DMS114 treated with DMSO at 0.1 percent for 48 hours (cell line): ENCODE results near the gene MAST2.

ENCODE experiments used
- DNase-seq: peaks from one replicate; lab custom pipeline; 2025; ENCODE audit not compliant: unreplicated experiment; lab: John Stamatoyannopoulos, UW

The MAST2 gene

GRCh38 chr1:45974541-45975269 is 171.3 kb downstream of the MAST2 start:
- DNase-seq, result no peak

DNA sequence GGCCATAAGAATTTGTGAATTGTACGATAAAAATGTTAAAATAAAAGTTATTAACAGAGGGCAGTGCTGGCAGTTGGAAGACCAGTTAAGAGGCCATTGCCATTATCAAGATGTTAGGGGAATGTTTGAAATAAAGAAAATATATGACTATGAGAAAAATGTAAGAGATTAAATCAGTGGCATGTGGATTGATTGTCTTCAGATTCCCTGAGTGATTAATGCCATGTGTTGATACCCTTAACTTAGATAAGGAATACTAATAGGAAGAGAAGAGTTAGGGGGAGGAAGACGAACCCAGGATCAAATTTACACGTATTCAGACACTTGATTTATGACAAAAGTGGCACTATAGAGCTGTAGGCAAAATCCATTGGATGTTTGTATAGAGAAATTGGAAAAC is 173.2 kb downstream of the MAST2 start:
- DNase-seq, result no peak

DNA sequence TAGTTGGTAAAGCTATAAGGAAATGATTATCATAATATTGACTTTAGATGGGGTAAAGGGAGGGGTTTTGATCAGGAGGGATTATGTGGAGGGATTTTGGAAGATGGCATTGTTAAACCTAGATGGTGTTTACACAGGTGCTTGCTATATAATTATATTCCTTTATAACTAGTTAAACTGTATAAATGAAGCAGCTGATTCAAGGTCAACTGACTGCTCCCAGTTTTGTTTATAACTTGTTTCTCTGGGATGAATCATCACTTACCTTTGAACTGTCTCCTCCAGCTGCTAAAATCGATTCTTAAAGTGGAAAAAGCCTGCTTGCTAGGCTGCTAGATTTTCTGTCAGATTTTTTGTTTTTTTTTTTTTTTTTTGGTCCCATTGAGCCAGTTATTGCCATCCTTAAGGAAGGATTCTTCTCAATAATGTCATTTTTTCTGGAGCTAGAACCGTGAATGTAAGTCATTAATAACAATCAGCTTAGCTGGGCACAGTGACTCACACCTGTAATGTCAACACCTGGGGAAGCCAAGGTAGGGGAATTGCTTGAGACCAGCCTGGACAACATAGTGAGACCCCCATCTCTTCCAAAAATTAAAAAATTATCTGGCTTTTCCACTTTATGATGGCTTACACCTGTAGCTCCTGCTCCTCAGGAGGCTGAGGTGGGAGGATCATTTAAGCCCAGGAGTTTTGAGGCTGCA is 175.8 kb downstream of the MAST2 start:
- DNase-seq, result no peak

DNA sequence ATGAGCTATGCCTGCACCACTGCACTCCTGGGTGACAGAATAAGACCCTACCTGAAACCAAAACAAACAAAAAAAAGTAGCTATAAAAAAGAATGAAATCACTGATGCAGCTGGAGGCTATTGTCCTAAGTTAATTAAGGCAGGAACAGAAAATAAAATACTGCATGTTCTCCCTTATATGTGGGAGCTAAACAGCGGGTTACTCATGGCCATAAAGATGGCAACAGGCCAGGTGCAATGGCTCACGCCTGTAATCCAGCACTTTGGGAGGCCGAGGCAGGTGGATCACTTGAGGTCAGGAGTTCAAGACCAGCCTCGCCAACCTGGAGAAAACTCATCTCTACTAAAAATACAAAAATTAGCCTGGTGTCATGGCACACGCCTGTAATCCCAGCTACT is 176.4 kb downstream of the MAST2 start:
- DNase-seq, result no peak

DNA sequence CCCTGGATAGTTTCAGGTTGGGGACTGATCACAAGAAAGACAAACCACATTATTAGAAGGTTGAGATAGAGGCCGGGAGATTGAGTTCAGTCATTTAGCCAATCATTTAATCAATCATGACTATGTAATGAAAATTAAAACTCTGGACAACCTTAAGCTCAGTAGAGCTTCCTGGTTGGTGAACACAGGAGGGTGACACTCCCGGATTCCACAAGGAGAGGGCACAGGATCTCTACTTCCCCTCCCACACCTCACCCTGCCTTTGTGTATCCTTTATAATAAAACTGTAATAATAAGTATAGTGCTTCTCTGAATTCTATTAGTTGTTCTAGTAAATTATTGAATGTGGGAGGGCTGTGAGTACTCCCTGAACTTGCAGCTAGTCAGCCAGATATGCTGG is 178.9 kb downstream of the MAST2 start:
- no peak for DNase-seq

DNA sequence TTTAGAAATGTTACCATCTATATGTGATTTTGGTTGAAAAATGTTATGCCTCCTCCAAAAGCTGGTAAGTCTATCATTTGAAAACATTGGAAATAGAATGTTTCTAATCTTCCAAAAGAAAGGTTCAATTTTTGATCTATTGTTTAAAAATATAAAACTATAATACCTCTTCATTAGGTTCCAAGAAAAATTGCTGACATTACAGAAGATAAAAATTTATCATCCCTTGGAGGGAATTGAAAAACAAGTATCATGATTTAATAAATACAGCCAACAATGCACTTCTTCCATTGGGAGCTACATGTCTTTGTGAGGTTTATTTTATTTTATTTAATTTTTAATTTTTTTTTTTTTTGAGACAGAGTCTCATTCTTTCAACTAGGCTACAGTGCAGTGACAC is 180.6 kb downstream of the MAST2 start:
- DNase-seq, result no peak

GRCh38 chr1:45987204-45987603 is 183.8 kb downstream of the MAST2 start:
- DNase-seq, result no peak

GRCh38 chr1:45989249-45989648 is 185.8 kb downstream of the MAST2 start:
- no peak for DNase-seq

DNA sequence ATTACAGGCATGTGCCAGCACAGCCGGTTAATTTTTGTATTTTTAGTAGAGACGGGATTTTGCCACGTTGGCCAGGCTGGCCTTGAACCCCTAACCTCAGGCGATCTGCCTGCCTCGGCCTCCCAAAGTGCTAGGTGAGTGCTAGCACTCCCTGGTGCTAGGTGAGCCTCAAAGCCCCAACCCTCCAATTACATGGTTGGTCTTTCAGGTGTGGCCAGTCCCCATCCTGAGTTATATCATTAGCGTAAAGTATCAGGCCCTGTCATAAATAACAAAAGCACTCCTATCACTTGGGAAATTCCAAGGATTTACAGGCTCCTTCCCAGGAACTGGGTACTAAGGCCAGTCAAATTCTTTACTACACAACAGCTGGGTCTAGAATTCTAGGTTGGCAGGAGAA is 191.0 kb downstream of the MAST2 start:
- DNase-seq, result no peak

GRCh38 chr1:45995298-45995697 is 191.9 kb downstream of the MAST2 start:
- DNase-seq, result no peak

DNA sequence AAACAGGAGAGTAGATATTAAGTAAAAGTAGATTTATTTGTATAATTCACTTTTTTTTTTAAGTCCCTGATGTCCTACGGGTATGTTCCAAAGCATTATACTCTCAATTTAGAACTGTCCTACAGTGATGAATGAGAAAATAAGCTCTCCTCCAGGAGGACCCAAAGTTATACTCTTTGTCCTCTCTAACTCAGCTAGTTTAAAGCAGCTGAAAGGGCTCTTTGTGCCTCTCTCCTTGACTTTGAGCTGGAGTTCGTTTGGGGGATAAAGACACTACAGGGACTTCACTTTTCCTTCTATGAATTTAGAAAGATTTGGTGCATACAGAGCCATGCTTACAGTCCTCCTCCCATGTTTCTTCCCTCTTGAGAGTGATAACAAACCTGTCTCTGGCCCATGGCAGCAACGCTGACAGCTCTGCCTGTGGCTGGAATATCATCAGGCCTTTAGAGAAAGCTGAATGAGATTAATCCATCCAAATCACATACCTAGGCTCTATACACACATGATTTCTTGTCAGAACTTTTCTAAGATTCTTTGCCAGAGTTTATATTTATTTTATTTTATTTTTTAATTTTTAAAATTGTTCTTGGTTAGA is 194.7 kb downstream of the MAST2 start:
- no peak for DNase-seq

GRCh38 chr1:45999507-45999906 is 196.1 kb downstream of the MAST2 start:
- DNase-seq, result no peak

- DNase-seq, result no peak
These were observed 197.8 kb downstream of the MAST2 start for GRCh38 chr1:46001081-46001785.

DNA sequence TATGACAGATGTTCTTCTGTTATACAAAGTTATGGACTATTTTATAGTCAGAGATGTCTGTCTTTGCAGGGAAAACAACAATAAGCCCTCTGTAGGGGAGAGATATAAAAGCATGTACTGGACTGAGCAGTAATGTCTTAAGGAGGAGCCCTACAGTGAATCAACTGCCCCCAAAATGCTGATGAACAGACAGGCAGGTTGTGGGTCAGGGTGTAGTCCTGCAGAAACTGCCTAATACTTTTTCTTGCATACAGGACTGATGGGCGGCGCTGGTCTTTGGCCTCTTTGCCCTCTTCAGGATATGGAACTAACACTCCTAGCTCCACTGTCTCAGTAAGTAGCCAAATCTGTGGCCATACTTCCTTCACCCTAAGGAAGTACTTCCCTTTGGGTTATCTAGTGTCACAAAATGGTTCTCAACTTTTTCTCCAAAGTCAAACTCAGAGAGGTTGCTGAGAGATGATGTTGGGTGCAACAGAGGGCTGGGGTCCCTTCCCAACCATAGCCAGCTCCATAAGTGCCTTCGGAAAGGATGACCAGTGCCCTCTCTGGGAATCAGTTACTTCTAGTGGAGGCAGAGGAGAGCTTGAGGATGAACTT is 199.2 kb downstream of the MAST2 start:
- DNase-seq, result no peak

- DNase-seq, result no peak
These were observed 199.9 kb downstream of the MAST2 start for GRCh38 chr1:46003315-46003714.

DNA sequence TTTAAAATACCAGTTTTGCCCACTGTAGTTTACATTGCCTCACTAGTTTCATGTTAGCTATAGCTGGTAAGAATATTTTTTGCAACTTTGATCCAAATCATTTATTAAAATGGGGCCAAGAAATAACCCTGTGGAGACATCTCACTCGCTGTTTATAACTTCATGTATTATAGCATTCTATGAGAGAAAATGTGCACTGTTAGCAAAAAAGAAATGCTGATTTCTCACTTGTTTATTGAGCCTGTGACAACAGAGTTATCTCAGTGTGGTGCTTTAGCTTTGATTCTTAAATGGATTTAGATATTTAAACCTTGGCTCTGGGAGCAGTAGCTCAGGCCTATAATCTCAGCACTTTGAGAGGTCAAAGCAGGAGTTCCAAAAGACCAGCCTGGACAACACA is 201.1 kb downstream of the MAST2 start:
- no peak for DNase-seq

DNA sequence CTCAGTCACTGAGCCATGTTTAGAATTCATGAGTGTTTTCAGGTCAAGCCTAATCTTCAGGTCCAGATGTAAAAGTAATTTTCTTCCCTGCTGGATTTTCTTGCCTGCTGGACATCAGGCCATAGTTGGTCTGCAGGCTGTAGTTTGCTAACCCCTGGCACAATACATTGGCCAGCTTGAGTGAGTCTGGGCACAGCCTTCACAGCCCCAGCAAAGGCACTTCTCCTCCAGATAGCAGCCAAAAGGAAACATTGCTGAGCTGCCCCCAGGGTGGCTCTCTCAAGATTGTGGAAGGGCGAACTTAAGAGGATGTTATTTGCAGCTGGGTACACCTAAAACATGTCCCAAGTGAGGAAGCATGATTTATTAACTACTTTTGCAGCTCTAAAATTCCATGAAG is 202.2 kb downstream of the MAST2 start:
- no peak for DNase-seq

DNA sequence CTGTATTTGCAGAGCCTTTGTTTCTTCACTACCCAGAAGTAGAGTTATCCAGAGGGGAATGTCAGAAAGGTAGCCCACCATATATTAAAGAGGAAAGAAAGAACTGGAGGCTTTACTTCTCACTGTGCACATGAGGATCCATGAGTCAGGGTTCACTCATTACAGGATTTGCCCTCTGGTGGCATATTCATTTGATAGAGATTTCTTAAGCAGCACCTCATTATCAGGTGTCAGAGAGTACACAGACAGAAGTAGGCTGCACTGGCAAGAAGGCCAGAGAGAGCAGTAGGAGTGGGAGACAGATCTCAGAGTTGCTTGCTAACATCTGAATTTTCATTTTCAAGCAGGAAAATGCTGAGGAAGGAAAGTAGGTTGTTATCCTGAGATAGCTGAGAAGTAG is 205.2 kb downstream of the MAST2 start:
- DNase-seq, result no peak

DNA sequence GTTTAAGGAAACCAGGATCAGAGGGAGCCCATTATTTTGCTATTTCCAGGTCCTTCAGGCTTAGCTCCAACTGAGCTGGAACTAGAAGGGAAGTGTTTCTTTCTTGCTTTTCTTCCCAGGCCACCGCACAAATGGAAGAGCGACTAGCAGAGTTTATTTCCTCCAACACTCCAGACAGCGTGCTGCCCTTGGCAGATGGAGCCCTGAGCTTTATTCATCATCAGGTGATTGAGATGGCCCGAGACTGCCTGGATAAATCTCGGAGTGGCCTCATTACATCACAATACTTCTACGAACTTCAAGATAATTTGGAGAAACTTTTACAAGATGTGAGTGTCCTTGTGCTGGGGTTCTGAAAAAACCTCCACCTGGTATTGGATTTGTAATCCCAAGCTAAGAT is 207.2 kb downstream of the MAST2 start:
- DNase-seq, result no peak

- DNase-seq, result no peak
These were observed 207.8 kb downstream of the MAST2 start for GRCh38 chr1:46011121-46011695.

- DNase-seq, result no peak
These were observed 208.8 kb downstream of the MAST2 start for GRCh38 chr1:46012236-46012635.
